H9 (cell line): Measurements from ENCODE around the gene RNF167. TPM values are rescaled to one million over a fixed set of nuclear protein-coding genes. Genes with fewer than 3 reads are reported as not detected.

Experiments used
- DNase-seq: peaks from one replicate; pipeline ENCODE4 v3.0.0-alpha.2; 2017
- H2AFZ ChIP-seq: one replicate; pipeline ENCODE4 v1.6.1; 2013; ENCODE audit warnings: mild to moderate bottlenecking, low read length, control low read depth, moderate library complexity
- H2AK5ac ChIP-seq: 2 replicates; pipeline ENCODE4 v1.6.1; 2013; ENCODE audit warnings: low read length, control low read depth, mixed read lengths; ENCODE audit not compliant: insufficient read length
- H2BK120ac ChIP-seq: one replicate; pipeline ENCODE4 v1.6.1; 2013; ENCODE audit warnings: low read depth, mild to moderate bottlenecking, low read length, control low read depth, inconsistent platforms; ENCODE audit not compliant: poor library complexity, severe bottlenecking
- H2BK12ac ChIP-seq: 2 replicates; pipeline ENCODE4 v1.6.1; 2013; ENCODE audit warnings: low read length, control low read depth, mixed read lengths, low read depth; ENCODE audit not compliant: insufficient read length
- H2BK15ac ChIP-seq: 2 replicates; pipeline ENCODE4 v1.6.1; 2013; ENCODE audit warnings: low read depth, low read length, control low read depth
- H2BK20ac ChIP-seq: one replicate; pipeline ENCODE4 v1.6.1; 2013; ENCODE audit warnings: low read depth, mild to moderate bottlenecking, low read length, control low read depth, inconsistent platforms; ENCODE audit not compliant: poor library complexity, severe bottlenecking
- H2BK5ac ChIP-seq: 2 replicates; pipeline ENCODE4 v1.6.1; 2013; ENCODE audit warnings: low read length, control low read depth, mixed read lengths; ENCODE audit not compliant: insufficient read length
- H3K14ac ChIP-seq: 2 replicates; pipeline ENCODE4 v1.6.1; 2013; ENCODE audit warnings: low read length, control low read depth; ENCODE audit not compliant: insufficient read depth
- H3K18ac ChIP-seq: 2 replicates; pipeline ENCODE4 v1.6.1; 2013; ENCODE audit warnings: low read depth, mild to moderate bottlenecking, mixed read lengths, low read length, control low read depth; ENCODE audit not compliant: insufficient read length
- H3K23ac ChIP-seq: 2 replicates; pipeline ENCODE4 v1.6.1; 2013; ENCODE audit warnings: low read length, control low read depth, mixed read lengths, low read depth; ENCODE audit not compliant: insufficient read length
- H3K23me2 ChIP-seq: 2 replicates; pipeline ENCODE4 v1.6.1; 2013; ENCODE audit warnings: low read depth, mild to moderate bottlenecking, mixed read lengths, low read length, control low read depth; ENCODE audit not compliant: insufficient read length, poor library complexity, severe bottlenecking
- H3K27ac ChIP-seq: 2 replicates; pipeline ENCODE4 v1.5.1; 2013; ENCODE audit warnings: low read length, control low read depth, mixed read lengths, low read depth; ENCODE audit not compliant: insufficient read length
- H3K27me3 ChIP-seq: 2 replicates; pipeline ENCODE4 v1.6.1; 2013; ENCODE audit warnings: low read length, control low read depth, inconsistent platforms; ENCODE audit not compliant: insufficient read depth
- H3K4ac ChIP-seq: 2 replicates; pipeline ENCODE4 v1.6.1; 2013; ENCODE audit warnings: low read depth, mild to moderate bottlenecking, control low read depth, inconsistent platforms, low read length, moderate library complexity
- H3K4me1 ChIP-seq: 2 replicates; pipeline ENCODE4 v1.6.1; 2013; ENCODE audit warnings: low read length, control low read depth, inconsistent platforms; ENCODE audit not compliant: insufficient read depth
- H3K4me2 ChIP-seq: 2 replicates; pipeline ENCODE4 v1.6.1; 2013; ENCODE audit warnings: low read length, control low read depth, mixed read lengths; ENCODE audit not compliant: insufficient read length, insufficient read depth
- H3K56ac ChIP-seq: 2 replicates; pipeline ENCODE4 v1.6.1; 2013; ENCODE audit warnings: low read depth, mild to moderate bottlenecking, mixed read lengths, low read length, control low read depth; ENCODE audit not compliant: insufficient read length
- H3K79me1 ChIP-seq: 2 replicates; pipeline ENCODE4 v1.6.1; 2013; ENCODE audit warnings: low read depth, mild to moderate bottlenecking, moderate library complexity, low read length, control low read depth, inconsistent platforms; ENCODE audit not compliant: insufficient read depth, poor library complexity, severe bottlenecking
- H3K79me2 ChIP-seq: 2 replicates; pipeline ENCODE4 v1.6.1; 2013; ENCODE audit warnings: low read length, control low read depth, inconsistent platforms; ENCODE audit not compliant: insufficient read depth
- H3K9ac ChIP-seq: 2 replicates; pipeline ENCODE4 v1.6.1; 2013; ENCODE audit warnings: low read length, control low read depth, mixed read lengths; ENCODE audit not compliant: insufficient read length; ENCODE audit errors: extremely low read depth
- H3K9me3 ChIP-seq: one replicate; pipeline ENCODE4 v1.6.1; 2013; ENCODE audit warnings: low read depth, low read length, inconsistent platforms; ENCODE audit not compliant: control insufficient read depth
- H3T11ph ChIP-seq: one replicate; pipeline ENCODE4 v1.6.1; 2013; ENCODE audit warnings: mild to moderate bottlenecking, low read length, control low read depth, inconsistent platforms
- H4K20me1 ChIP-seq: one replicate; pipeline ENCODE4 v1.6.1; 2013; ENCODE audit not compliant: control insufficient read depth, insufficient read length, insufficient read depth
- H4K5ac ChIP-seq: 2 replicates; pipeline ENCODE4 v1.6.1; 2013; ENCODE audit warnings: low read depth, mild to moderate bottlenecking, mixed read lengths, low read length, control low read depth; ENCODE audit not compliant: insufficient read length
- H4K8ac ChIP-seq: replicated peaks from 2 replicates; pipeline ENCODE4 v1.6.1; 2013; ENCODE audit warnings: low read length, control low read depth, mixed read lengths, low read depth; ENCODE audit not compliant: insufficient read length
- H4K91ac ChIP-seq: 2 replicates; pipeline ENCODE4 v1.6.1; 2013; ENCODE audit warnings: low read depth, mild to moderate bottlenecking, moderate library complexity, mixed read lengths, low read length, control low read depth; ENCODE audit not compliant: insufficient read length
- H3K27ac Mint-ChIP-seq, 3 experiments: 2 replicates in 2 of 3; 3 replicates in 1 of 3; pipeline ENCODE4 v1.8.0; 2020 to 2021; ENCODE audit warnings: mixed read lengths in 3 of 3, mild to moderate bottlenecking in 1 of 3, moderate library complexity in 1 of 3
- H3K27me3 Mint-ChIP-seq: 2 replicates; pipeline ENCODE4 v1.8.0; 2021; ENCODE audit warnings: low read depth, mild to moderate bottlenecking, moderate library complexity, mixed read lengths
- H3K36me3 Mint-ChIP-seq, 3 experiments: 2 replicates in 2 of 3; 3 replicates in 1 of 3; pipeline ENCODE4 v1.8.0; 2020 to 2021; ENCODE audit warnings: low read depth in 3 of 3, mixed read lengths in 3 of 3; ENCODE audit not compliant: insufficient read depth in 1 of 3
- H3K4me1 Mint-ChIP-seq, 2 experiments: 2 replicates each; pipeline ENCODE4 v1.8.0; 2020; ENCODE audit warnings: mixed read lengths in 2 of 2
- H3K4me3 Mint-ChIP-seq, 2 experiments: 2 replicates in 1 of 2; 3 replicates in 1 of 2; pipeline ENCODE4 v1.8.0; 2020 to 2021; ENCODE audit warnings: mild to moderate bottlenecking in 2 of 2, mixed read lengths in 2 of 2, moderate library complexity in 1 of 2
- H3K9me3 Mint-ChIP-seq, 2 experiments: 2 replicates in 1 of 2; 3 replicates in 1 of 2; pipeline ENCODE4 v1.8.0; 2020; ENCODE audit warnings: mild to moderate bottlenecking in 2 of 2, mixed read lengths in 2 of 2, moderate library complexity in 1 of 2
- CTCF ChIP-seq: fragments of 200-600 bp; sonication (generic); conservative IDR thresholded peaks from 3 replicates; pipeline ENCODE4 v1.8.0; 2021; ENCODE audit warnings: antibody characterized with exemption, mild to moderate bottlenecking
- WGBS: extraction: QIAGEN DNeasy Blood & Tissue Kit; methylation state at CpG from one replicate; pipeline ENCODE4 v1.1.7; 2013; ENCODE audit warnings: missing lambda C conversion rate, low lambda C conversion rate, mixed read lengths; ENCODE audit not compliant: insufficient read length; ENCODE audit errors: extremely low coverage; 5-methylcytosine and 5-hydroxymethylcytosine counted together
- total RNA-seq: library from RNA; stranded (reverse); gene quantifications from 2 replicates; pipeline ENCODE4 v1.2.1, GENCODE V29; 2021

RNF167 gene
- total RNA-seq, 1 experiment from 2014 or later, result 134 TPM

- H3K79me1 ChIP-seq, result no peaks in the 10 kb centered on the region
- no peak overlapping the region for H3K4ac ChIP-seq
- H3K18ac ChIP-seq, result no peak overlapping the region
- H3K36me3 Mint-ChIP-seq, result peaks cover 0 to 2% (median 0%) of the 10 kb centered on the region in 3 experiments; a peak in 2 of 7 replicates
- H4K8ac ChIP-seq, result no peak overlapping the region
- H2BK12ac ChIP-seq, result no peak overlapping the region
- H3K4me3 Mint-ChIP-seq, result peak overlapping the region; percentile 79 to 87
- no peak overlapping the region for H3T11ph ChIP-seq
- H4K5ac ChIP-seq, result no peak overlapping the region
- no peaks in the 10 kb centered on the region for H3K4me1 ChIP-seq
- no peaks in the 10 kb centered on the region for H3K79me2 ChIP-seq
- peak overlapping the region; percentile 76 for H3K4me2 ChIP-seq
- no peak for DNase-seq
- no CpG with 5 or more reads among the region's 30 CpGs for WGBS
- H3K27me3 Mint-ChIP-seq, result peaks cover 55% of the 10 kb centered on the region
- no peak overlapping the region for H2AK5ac ChIP-seq
- peaks cover 1% of the 10 kb centered on the region; the same call in 1 of the 2 replicates for H3K27me3 ChIP-seq
- H3K56ac ChIP-seq, result no peak overlapping the region
- H3K23me2 ChIP-seq, result peaks cover 14% of the 10 kb centered on the region
- H3K14ac ChIP-seq, result no peak overlapping the region
- H3K9ac ChIP-seq, result no peak overlapping the region
- no peak overlapping the region for H2BK120ac ChIP-seq
- no peak overlapping the region for H2AFZ ChIP-seq
- no peaks in the 10 kb centered on the region for H3K9me3 ChIP-seq
- no peak for TF ChIP-seq CTCF
- no peak overlapping the region for H4K91ac ChIP-seq
- H3K23ac ChIP-seq, result no peak overlapping the region
- no peak overlapping the region for H2BK15ac ChIP-seq
- peaks cover 18 to 22% of the 10 kb centered on the region in 2 experiments for H3K4me1 Mint-ChIP-seq
- H2BK20ac ChIP-seq, result no peak overlapping the region
- no peaks in the 10 kb centered on the region for H3K9me3 Mint-ChIP-seq
- H3K27ac ChIP-seq, result no peak overlapping the region
- H3K27ac Mint-ChIP-seq, result no peak overlapping the region
- H4K20me1 ChIP-seq, result no peaks in the 10 kb centered on the region
- no peak overlapping the region for H2BK5ac ChIP-seq
Observed at GRCh38 chr17:4987767-4988567, 47.9 kb downstream of the RNF167 start.
